HepG2 (cell line): ENCODE measurements around the gene BCL11B. TPM values are rescaled to one million over a fixed set of nuclear protein-coding genes. Genes with fewer than 3 reads are reported as not detected.

Experiments used
- ATAC-seq: fragments of 200-7000 bp; cut with Tn5 transposase; 3 replicates; pipeline ENCODE4 v1.9.1; 2020; ENCODE audit warnings: mild to moderate bottlenecking, moderate library complexity
- BruUV-seq: library from RNA; stranded (reverse); fragments of 400-500 nt; replicated peaks from 2 replicates; lab custom pipeline; 2021; lab: Mats Ljungman, UMichigan
- CTCF ChIA-PET: fragments of 300-600 bp; formaldehyde crosslinking; extraction: SDS; loops from one replicate; lab custom pipeline; 2021; ENCODE audit warnings: low total read pairs, inconsistent platforms, low intra/inter-chr PET ratio; lab: Yijun Ruan, JAX
- POLR2A ChIA-PET: fragments of 350-600 bp; sonication (Branson Sonifier 250); formaldehyde crosslinking; loops from one replicate; lab custom pipeline; 2020; ENCODE audit warnings: antibody characterized with exemption, inconsistent platforms; lab: Yijun Ruan, JAX
- DNase-seq: peaks from one replicate; pipeline ENCODE4 v3.0.0-alpha.2; 2015; ENCODE audit warnings: low spot score
- FAIRE-seq: peaks from 3 replicates; lab custom pipeline; 2011; peaks lifted over from hg19 to GRCh38; lab: Jason Lieb, UNC
- H2AFZ ChIP-seq: one replicate; pipeline ENCODE4 v1.6.1; 2011; ENCODE audit warnings: low read length, inconsistent platforms
- H3K27ac ChIP-seq: fragments of 300-600 bp; 3 replicates; pipeline ENCODE4 v1.8.0; 2011; ENCODE audit warnings: mixed run types, mild to moderate bottlenecking, mixed read lengths, low read length, inconsistent platforms; ENCODE audit not compliant: insufficient read depth; ENCODE audit errors: extremely low read length
- H3K27me3 ChIP-seq, 2 experiments: fragments of 200-600 bp in 1 of 2; 2 replicates in 1 of 2; 3 replicates in 1 of 2; pipeline versions ENCODE4 v1.6.0 to v1.8.0; 2011; ENCODE audit warnings: low read length in 2 of 2, mild to moderate bottlenecking in 2 of 2, moderate library complexity in 2 of 2, inconsistent platforms in 1 of 2; ENCODE audit not compliant: insufficient read depth in 2 of 2, control insufficient read depth in 1 of 2
- H3K36me3 ChIP-seq, 2 experiments: fragments of 200-600 bp in 1 of 2; replicated peaks in 1 of 2; 2 replicates in 1 of 2; 3 replicates in 1 of 2; pipeline versions ENCODE4 v1.5.1 to v1.8.0; 2011; ENCODE audit warnings: low read length in 2 of 2, inconsistent platforms in 1 of 2; ENCODE audit not compliant: insufficient read depth in 2 of 2, control insufficient read depth in 1 of 2
- H3K4me1 ChIP-seq: 2 replicates; pipeline ENCODE4 v1.5.1; 2012; ENCODE audit warnings: low read length, inconsistent platforms; ENCODE audit not compliant: insufficient read depth
- H3K4me2 ChIP-seq: 2 replicates; pipeline ENCODE4 v1.6.0; 2011; ENCODE audit warnings: low read depth, low read length, inconsistent platforms
- H3K4me3 ChIP-seq, 3 experiments: fragments of 200-600 bp in 1 of 3; sonication (generic), shearing (Covaris generic) in 1 of 3; replicated peaks in 1 of 3; 2 replicates each; pipeline ENCODE4 v1.5.1; 2011 to 2016; ENCODE audit warnings: low read length in 3 of 3, inconsistent platforms in 2 of 3, low read depth in 2 of 3, mild to moderate bottlenecking in 2 of 3, control low read depth in 1 of 3, mixed read lengths in 1 of 3; ENCODE audit not compliant: insufficient read depth in 1 of 3
- H3K79me2 ChIP-seq: one replicate; pipeline ENCODE4 v1.6.1; 2011; ENCODE audit warnings: low read length, inconsistent platforms; ENCODE audit not compliant: insufficient read depth
- H3K9ac ChIP-seq: 2 replicates; pipeline ENCODE4 v1.6.0; 2011; ENCODE audit warnings: mild to moderate bottlenecking, low read depth, low read length, inconsistent platforms; ENCODE audit not compliant: insufficient read depth
- H3K9me3 ChIP-seq: 2 replicates; pipeline ENCODE4 v1.5.1; 2012; ENCODE audit warnings: mild to moderate bottlenecking, low read length
- H4K20me1 ChIP-seq: 2 replicates; pipeline ENCODE4 v1.6.0; 2011; ENCODE audit warnings: inconsistent platforms, mild to moderate bottlenecking, low read length, moderate library complexity; ENCODE audit not compliant: insufficient read depth
- ATM ChIP-seq: fragments of 450-650 bp; IDR thresholded peaks from 2 replicates; pipeline ENCODE4 v1.7.1; 2017; ENCODE audit warnings: mild to moderate bottlenecking, borderline replicate concordance
- YY1 ChIP-seq: IDR thresholded peaks from 2 replicates; pipeline ENCODE4 v1.6.1; 2011; ENCODE audit warnings: low read length, low read depth, moderate library complexity, mild to moderate bottlenecking; ENCODE audit not compliant: insufficient read depth, insufficient replicate concordance
- ZNF20 ChIP-seq: sonication (generic); formaldehyde crosslinking; IDR thresholded peaks from 2 replicates; pipeline ENCODE4 v1.4.0; 2020; ENCODE audit warnings: mild to moderate bottlenecking, moderate library complexity, missing genetic modification reagents
- ZNF432 ChIP-seq: sonication (generic); formaldehyde crosslinking; IDR thresholded peaks from 2 replicates; pipeline ENCODE4 v1.5.0; 2020; ENCODE audit warnings: missing genetic modification reagents, mild to moderate bottlenecking, borderline replicate concordance
- ZNF629 ChIP-seq: sonication (generic); formaldehyde crosslinking; conservative IDR thresholded peaks from 2 replicates; pipeline ENCODE4 v1.5.0; 2020; ENCODE audit warnings: missing genetic modification reagents
- WGBS: methylation state at CpG from one replicate; pipeline ENCODE4 v1.1.6; 2017; ENCODE audit warnings: low lambda C conversion rate; 5-methylcytosine and 5-hydroxymethylcytosine counted together
- in situ Hi-C: cut with HindIII; loops from 2 replicates; pipeline ENCODE4 v1.10.0; 2017; ENCODE audit warnings: low pct_unique_long_range_greater_than_20kb; ENCODE audit not compliant: extremely low pct_ligation_motif_present
- intact Hi-C: fragments of 100-400 bp; cut with micrococcal nuclease; formaldehyde crosslinking; loops from one replicate; pipeline ENCODE4 v1.10.0; 2022; ENCODE audit not compliant: unreplicated experiment
- polyA plus RNA-seq, 8 experiments: library from polyadenylated mRNA; depleted of rRNA in 3 of 8; stranded (reverse) in 7 of 8; unstranded in 1 of 8; fragments of >200 nt; fragmentation: Illumina TruSeq in 4 of 8; extraction: Trizol in 4 of 8; gene quantifications; 2 replicates each; pipeline versions ENCODE4 v1.2.1 to v1.2.3, GENCODE V29; 2011 to 2016; ENCODE audit warnings: low read depth in 4 of 8, missing spikeins in 1 of 8, mixed read lengths in 1 of 8; ENCODE audit not compliant: insufficient read depth in 1 of 8
- total RNA-seq, 5 experiments: library from RNA; depleted of rRNA; stranded (reverse); fragments of >200 nt; fragmentation: Illumina TruSeq; extraction: Trizol; gene quantifications; 2 replicates each; pipeline ENCODE4 v1.2.3, GENCODE V29; 2016; ENCODE audit warnings: low read depth in 1 of 5
- TF ChIP-seq, protein P1 (sequence below): sonication (generic); formaldehyde crosslinking; IDR thresholded peaks from 2 replicates; pipeline ENCODE4 v1.4.0; 2020; ENCODE audit warnings: mild to moderate bottlenecking, missing genetic modification reagents
- TF ChIP-seq, protein P2 (sequence below): sonication (generic); formaldehyde crosslinking; IDR thresholded peaks from 2 replicates; pipeline ENCODE4 v1.4.0; 2020; ENCODE audit warnings: missing genetic modification reagents, low read depth, mild to moderate bottlenecking, borderline replicate concordance

BCL11B gene
- total and polyA plus RNA-seq, 2 of the 13 experiments (the other 11 are each of a cell fraction or from before 2014, with no cell fraction given), result not detected

DNA sequence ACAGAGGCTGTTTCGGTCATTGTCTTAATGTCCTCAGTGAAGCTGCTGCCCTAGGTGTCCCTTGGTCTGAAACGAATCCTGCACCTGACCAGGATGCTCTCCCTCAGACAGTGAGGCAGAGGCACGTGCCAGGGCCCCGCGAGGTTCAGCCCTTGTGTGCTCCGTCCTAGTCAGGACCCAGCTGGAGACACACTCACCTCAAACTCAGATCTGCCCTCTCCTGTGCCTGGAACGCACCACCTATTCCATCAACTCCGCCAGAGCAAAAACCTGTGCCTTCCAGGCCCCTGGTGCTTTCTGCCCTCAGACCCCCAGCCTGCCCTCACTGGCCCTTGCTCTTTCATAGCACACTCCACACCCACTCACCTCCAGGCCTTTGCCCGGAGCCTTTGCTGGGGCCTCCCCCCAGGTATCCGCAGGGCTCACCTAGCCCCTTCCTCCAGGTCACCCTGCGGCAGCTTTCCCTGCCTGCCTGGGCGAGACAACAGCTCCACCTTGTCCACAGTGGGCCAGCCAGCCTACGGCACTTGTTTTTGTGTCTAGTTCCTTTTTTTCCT, 150.6 kb downstream of the BCL11B start (continued):
- TF ChIP-seq, protein P1, sequence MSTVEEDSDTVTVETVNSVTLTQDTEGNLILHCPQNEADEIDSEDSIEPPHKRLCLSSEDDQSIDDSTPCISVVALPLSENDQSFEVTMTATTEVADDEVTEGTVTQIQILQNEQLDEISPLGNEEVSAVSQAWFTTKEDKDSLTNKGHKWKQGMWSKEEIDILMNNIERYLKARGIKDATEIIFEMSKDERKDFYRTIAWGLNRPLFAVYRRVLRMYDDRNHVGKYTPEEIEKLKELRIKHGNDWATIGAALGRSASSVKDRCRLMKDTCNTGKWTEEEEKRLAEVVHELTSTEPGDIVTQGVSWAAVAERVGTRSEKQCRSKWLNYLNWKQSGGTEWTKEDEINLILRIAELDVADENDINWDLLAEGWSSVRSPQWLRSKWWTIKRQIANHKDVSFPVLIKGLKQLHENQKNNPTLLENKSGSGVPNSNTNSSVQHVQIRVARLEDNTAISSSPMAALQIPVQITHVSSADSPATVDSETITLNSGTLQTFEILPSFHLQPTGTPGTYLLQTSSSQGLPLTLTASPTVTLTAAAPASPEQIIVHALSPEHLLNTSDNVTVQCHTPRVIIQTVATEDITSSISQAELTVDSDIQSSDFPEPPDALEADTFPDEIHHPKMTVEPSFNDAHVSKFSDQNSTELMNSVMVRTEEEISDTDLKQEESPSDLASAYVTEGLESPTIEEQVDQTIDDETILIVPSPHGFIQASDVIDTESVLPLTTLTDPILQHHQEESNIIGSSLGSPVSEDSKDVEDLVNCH (CRISPR knock-in tag), result no peak
- TF ChIP-seq ATM (no peak), YY1 (no peak), ZNF432 (CRISPR knock-in tag) (no peak), ZNF20 (no peak)

DNA sequence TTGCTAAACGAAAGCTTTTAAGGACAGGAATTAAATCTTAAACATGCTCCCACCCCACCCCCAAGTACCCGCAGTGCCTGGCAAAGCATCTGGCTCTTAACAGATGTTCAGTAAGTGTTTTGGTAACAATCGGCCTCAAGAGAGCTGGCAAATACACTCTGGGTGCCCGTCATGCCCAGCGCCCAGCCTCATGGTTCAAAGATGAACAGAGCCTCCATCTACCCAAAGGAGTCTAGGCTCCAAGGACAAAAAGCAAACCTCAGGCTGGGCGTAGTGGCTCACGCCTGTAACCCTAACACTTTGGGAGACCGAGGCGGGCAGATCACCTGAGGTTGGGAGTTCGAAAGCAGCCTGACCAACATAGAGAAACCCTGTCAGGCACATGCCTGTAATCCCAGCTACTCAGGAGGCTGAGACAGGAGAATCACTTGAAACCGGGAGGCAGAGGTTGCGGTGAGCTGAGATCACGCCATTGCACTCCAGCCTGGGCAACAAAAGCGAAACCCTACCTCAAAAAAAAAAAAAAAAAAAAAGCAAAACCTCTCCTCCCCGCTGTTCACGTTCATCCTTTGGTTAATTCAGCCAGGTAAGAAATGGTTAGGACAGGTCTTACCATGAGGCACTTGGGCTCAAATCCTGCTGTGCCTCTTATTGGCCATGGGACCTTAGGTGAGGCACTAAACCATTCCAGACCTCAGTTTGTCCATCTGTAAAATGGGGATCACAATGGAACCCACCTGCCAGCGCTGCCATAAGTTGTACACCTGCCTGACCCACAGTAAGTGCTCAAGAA, 151.3 kb downstream of the BCL11B start:
- no peaks in the 10 kb centered on the region for H3K36me3 ChIP-seq
- DNase-seq, result no peak
- H3K27ac ChIP-seq, result no peak overlapping the region
- TF ChIP-seq, protein P2, sequence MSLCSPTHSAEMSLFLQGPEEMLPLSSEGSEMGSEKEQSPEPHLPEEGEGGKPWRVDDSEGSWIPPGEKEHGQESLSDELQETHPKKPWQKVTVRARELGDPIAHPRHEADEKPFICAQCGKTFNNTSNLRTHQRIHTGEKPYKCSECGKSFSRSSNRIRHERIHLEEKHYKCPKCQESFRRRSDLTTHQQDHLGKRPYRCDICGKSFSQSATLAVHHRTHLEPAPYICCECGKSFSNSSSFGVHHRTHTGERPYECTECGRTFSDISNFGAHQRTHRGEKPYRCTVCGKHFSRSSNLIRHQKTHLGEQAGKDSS, result no peak
- TF ChIP-seq ZNF629 (CRISPR knock-in tag), result peak; percentile 76
- no peaks in the 10 kb centered on the region for H3K9me3 ChIP-seq
- 0 out of 2 replicates have a peak, but pooled peaks cover 3% of the 10 kb centered on the region for H3K4me1 ChIP-seq
- BruUV-seq, result no TSS peak
- H4K20me1 ChIP-seq, result no peaks in the 10 kb centered on the region
- no peak overlapping the region for H2AFZ ChIP-seq
- no peak overlapping the region for H3K9ac ChIP-seq
- H3K27me3 ChIP-seq, result peaks cover 0 to 4% of the 10 kb centered on the region in 2 experiments; a peak in 2 of 5 replicates
- in situ Hi-C loops, result loop anchor here (10.0 kb wide), 1 partner anchor 144 kb away; no protein-coding TSS in a partner anchor
- intact Hi-C loops, result no loop called here
- CTCF ChIA-PET, result no interaction called here
- H3K79me2 ChIP-seq, result no peaks in the 10 kb centered on the region
- no peak overlapping the region for H3K4me3 ChIP-seq
- WGBS, result 25% methylated on average over 15 of the region's 17 CpGs
- FAIRE-seq, result no peak
- H3K4me2 ChIP-seq, result no peak overlapping the region
- POLR2A ChIA-PET, result no interaction called here
- ATAC-seq, result no peak
